Endothelial cell of umbilical vein (primary cell): Measurements from ENCODE around the gene FMN1. TPM values are rescaled to one million over a fixed set of nuclear protein-coding genes. Genes with fewer than 3 reads are reported as not detected.

Experiments
- BruUV-seq: library from RNA; stranded (reverse); fragments of 400-500 nt; replicated peaks from 2 replicates; lab custom pipeline; 2021; lab: Mats Ljungman, UMichigan
- CTCF ChIA-PET: fragments of 300-600, 350-600 bp; sonication (Branson Sonifier 250); formaldehyde crosslinking; loops from one replicate; lab custom pipeline; 2021; ENCODE audit warnings: antibody characterized with exemption, inconsistent platforms; lab: Charles Lee
- POLR2A ChIA-PET: fragments of 300-600, 350-600 bp; sonication (Branson Sonifier 250); formaldehyde crosslinking; loops from one replicate; lab custom pipeline; 2021; ENCODE audit warnings: antibody characterized with exemption, inconsistent platforms; lab: Charles Lee
- DNase-seq: peaks from one replicate; pipeline ENCODE4 v3.0.0-alpha.2; 2011; ENCODE audit warnings: low read depth, low spot score
- FAIRE-seq: peaks from 2 replicates; lab custom pipeline; 2011; peaks lifted over from hg19 to GRCh38; lab: Jason Lieb, UNC
- H2AFZ ChIP-seq: 2 replicates; pipeline ENCODE4 v1.6.0; 2012; ENCODE audit warnings: low read depth, low read length, control low read depth, inconsistent platforms
- H3K27ac ChIP-seq: 2 replicates; pipeline ENCODE4 v1.5.1; 2011; ENCODE audit warnings: low read depth, mild to moderate bottlenecking, control low read depth, low read length, moderate library complexity; ENCODE audit not compliant: insufficient read depth
- H3K27me3 ChIP-seq, 2 experiments: 2 replicates each; pipeline versions ENCODE4 v1.6.0 to v1.6.1; 2011; ENCODE audit warnings: low read length in 2 of 2, mixed read lengths in 1 of 2; ENCODE audit not compliant: control insufficient read depth in 2 of 2, insufficient read depth in 2 of 2
- H3K36me3 ChIP-seq, 2 experiments: 2 replicates in 1 of 2; 3 replicates in 1 of 2; pipeline ENCODE4 v1.5.1; 2011; ENCODE audit warnings: low read length in 2 of 2, mild to moderate bottlenecking in 1 of 2, moderate library complexity in 1 of 2; ENCODE audit not compliant: control insufficient read depth in 2 of 2, insufficient read depth in 2 of 2; ENCODE audit errors: extremely low read depth in 1 of 2
- H3K4me1 ChIP-seq: 3 replicates; pipeline ENCODE4 v1.5.1; 2011; ENCODE audit warnings: mild to moderate bottlenecking, low read length; ENCODE audit not compliant: control insufficient read depth, insufficient read depth; ENCODE audit errors: extremely low read depth
- H3K4me2 ChIP-seq: 2 replicates; pipeline ENCODE4 v1.6.1; 2011; ENCODE audit warnings: low read length, control low read depth, mixed read lengths; ENCODE audit not compliant: insufficient read depth
- H3K4me3 ChIP-seq, 3 experiments: fragments of 200-600 bp in 1 of 3; sonication (generic), shearing (Covaris generic) in 1 of 3; replicated peaks in 1 of 3; 2 replicates each; pipeline ENCODE4 v1.5.1; 2011 to 2016; ENCODE audit warnings: control low read depth in 3 of 3, low read length in 3 of 3, mild to moderate bottlenecking in 2 of 3, inconsistent platforms in 1 of 3, low read depth in 1 of 3, moderate library complexity in 1 of 3; ENCODE audit not compliant: insufficient read depth in 1 of 3
- H3K79me2 ChIP-seq: 2 replicates; pipeline ENCODE4 v1.6.0; 2012; ENCODE audit warnings: low read length, inconsistent platforms; ENCODE audit not compliant: control insufficient read depth, insufficient read depth
- H3K9ac ChIP-seq: replicated peaks from 2 replicates; pipeline ENCODE3; 2011; ENCODE audit warnings: low read length, control low read depth; ENCODE audit not compliant: insufficient read depth; ENCODE audit errors: extremely low read depth
- H3K9me1 ChIP-seq: replicated peaks from 3 replicates; pipeline ENCODE4 v1.6.0; 2011; ENCODE audit warnings: mild to moderate bottlenecking, low read length; ENCODE audit not compliant: control insufficient read depth, insufficient read depth; ENCODE audit errors: extremely low read depth
- H3K9me3 ChIP-seq: replicated peaks from 2 replicates; pipeline ENCODE4 v1.5.1; 2012; ENCODE audit warnings: low read length, inconsistent platforms; ENCODE audit not compliant: control insufficient read depth, insufficient read depth
- H4K20me1 ChIP-seq: replicated peaks from 2 replicates; pipeline ENCODE3; 2011; ENCODE audit warnings: mild to moderate bottlenecking, low read length; ENCODE audit not compliant: control insufficient read depth, insufficient read depth; ENCODE audit errors: extremely low read depth
- CTCF ChIP-seq, 2 donors: IDR thresholded peaks; 1 replicate in 1 of 2; 2 replicates in 1 of 2; pipeline ENCODE4 v1.5.1; 2011; ENCODE audit warnings: low read length in 2 of 2, mild to moderate bottlenecking in 2 of 2, moderate library complexity in 2 of 2, control low read depth in 1 of 2, inconsistent platforms in 1 of 2, low read depth in 1 of 2; ENCODE audit not compliant: insufficient read depth in 1 of 2; ENCODE audit errors: extremely low read depth in 1 of 2
- EZH2 ChIP-seq: IDR thresholded peaks from 2 replicates; pipeline ENCODE4 v1.6.1; 2012; ENCODE audit warnings: borderline replicate concordance, low read depth, mild to moderate bottlenecking, moderate library complexity, low read length, inconsistent platforms; ENCODE audit not compliant: severe bottlenecking
- FOS ChIP-seq: IDR thresholded peaks from 2 replicates; pipeline ENCODE4 v1.6.1; 2011; ENCODE audit warnings: mild to moderate bottlenecking, low read length, moderate library complexity, borderline replicate concordance; ENCODE audit not compliant: insufficient read depth
- GATA2 ChIP-seq: IDR thresholded peaks from 2 replicates; pipeline ENCODE4 v1.7.0; 2011; ENCODE audit warnings: low read depth, mild to moderate bottlenecking, moderate library complexity, mixed read lengths, low read length; ENCODE audit not compliant: insufficient read length, insufficient read depth
- JUN ChIP-seq: IDR thresholded peaks from 2 replicates; pipeline ENCODE4 v1.6.1; 2011; ENCODE audit warnings: borderline replicate concordance, low read depth; ENCODE audit not compliant: insufficient read length, insufficient read depth
- MAX ChIP-seq: IDR thresholded peaks from 2 replicates; pipeline ENCODE4 v1.6.1; 2011; ENCODE audit not compliant: insufficient read depth, insufficient read length
- MYC ChIP-seq: IDR thresholded peaks from one replicate; pipeline ENCODE4 v1.6.1; 2011; ENCODE audit warnings: mild to moderate bottlenecking, low read depth, low read length
- POLR2A ChIP-seq: IDR thresholded peaks from 2 replicates; pipeline ENCODE4 v1.6.1; 2012; ENCODE audit warnings: low read depth, mild to moderate bottlenecking, control low read depth, low read length
- POLR2AphosphoS5 ChIP-seq: IDR thresholded peaks from 2 replicates; pipeline ENCODE4 v1.6.1; 2012; ENCODE audit warnings: low read depth, mild to moderate bottlenecking, control low read depth, low read length, moderate library complexity; ENCODE audit not compliant: insufficient read depth
- dilution Hi-C: fragments of 300-500 bp; cut with MboI; formaldehyde crosslinking; loops from one replicate; pipeline ENCODE4 v1.15.0; 2019; ENCODE audit warnings: low sequenced_read_pairs; ENCODE audit not compliant: extremely low pct_ligation_motif_present
- intact Hi-C: fragments of 100-400 bp; cut with micrococcal nuclease; formaldehyde crosslinking; loops from one replicate; pipeline ENCODE4 v1.10.0; 2022
- polyA plus RNA-seq, 4 experiments: library from polyadenylated mRNA; depleted of rRNA in 3 of 4; stranded (reverse) in 3 of 4; unstranded in 1 of 4; fragments of >200 nt; gene quantifications; 2 replicates each; pipeline versions ENCODE4 v1.2.1 to v1.2.3, GENCODE V29; 2011 to 2012; ENCODE audit warnings: missing spikeins in 1 of 4
- total RNA-seq: library from RNA; stranded (reverse); gene quantifications from 2 replicates; pipeline ENCODE4 v1.2.3, GENCODE V29; 2021

Gene FMN1
- total and polyA plus RNA-seq, 2 donors (not counting 3 experiments of a cell fraction or from before 2014, with no cell fraction given), result 0.01 to 0.29 TPM

DNA sequence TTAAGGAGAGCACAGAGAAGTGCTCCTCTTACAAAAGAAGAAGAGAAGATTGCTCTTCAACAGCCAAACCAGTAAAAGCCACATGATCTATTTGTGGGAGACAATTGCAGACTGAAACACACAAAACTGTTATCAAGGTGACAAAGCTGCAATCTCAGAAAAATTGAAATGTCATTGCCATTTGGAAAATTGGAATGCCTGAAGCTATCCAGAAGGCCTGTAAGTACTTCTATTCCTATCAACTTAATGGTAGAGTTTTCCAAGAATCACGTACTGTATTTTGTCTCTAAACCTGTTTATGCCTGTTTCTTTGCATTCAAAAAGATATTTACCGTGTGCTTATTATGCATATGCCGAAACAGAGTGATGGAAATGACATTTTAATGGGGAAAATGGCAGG, 272.0 kb downstream of the FMN1 start:
- no peaks in the 10 kb centered on the region for H3K9me1 ChIP-seq
- no peak overlapping the region for H3K27ac ChIP-seq
- H3K4me2 ChIP-seq, result no peak overlapping the region
- TF ChIP-seq JUN, result no peak
- dilution Hi-C loops (no loop called here), intact Hi-C loops (no loop called here)
- no peak for FAIRE-seq
- H3K9ac ChIP-seq, result no peak overlapping the region
- ChIA-PET POLR2A (no interaction called here), CTCF (interaction anchor here (3.4 kb wide), 1 partner anchor 14 kb away, joined by 20 read pairs; no protein-coding TSS in a partner anchor)
- no TSS peak for BruUV-seq
- no peak overlapping the region for H3K4me3 ChIP-seq
- no peaks in the 10 kb centered on the region for H3K36me3 ChIP-seq
- H4K20me1 ChIP-seq, result no peaks in the 10 kb centered on the region
- H3K27me3 ChIP-seq, result peaks cover 0 to 9% of the 10 kb centered on the region in 2 experiments
- no peak for DNase-seq
- H3K9me3 ChIP-seq, result no peaks in the 10 kb centered on the region
- no peak overlapping the region for H2AFZ ChIP-seq
- no peaks in the 10 kb centered on the region for H3K4me1 ChIP-seq
- no peaks in the 10 kb centered on the region for H3K79me2 ChIP-seq

GRCh38 chr15:32919749-32920414, 274.6 kb downstream of the FMN1 start:
- Histone ChIP-seq H3K27ac (no peak overlapping the region), H3K9me1 (no peaks in the 10 kb centered on the region), H3K36me3 (no peaks in the 10 kb centered on the region), H2AFZ (no peak overlapping the region), H3K4me1 (no peaks in the 10 kb centered on the region), H3K9me3 (no peaks in the 10 kb centered on the region), H3K27me3 (peaks cover 2 to 12% of the 10 kb centered on the region in 2 experiments), H3K4me3 (no peak overlapping the region), H4K20me1 (no peaks in the 10 kb centered on the region), H3K4me2 (no peak overlapping the region), H3K79me2 (no peaks in the 10 kb centered on the region), H3K9ac (no peak overlapping the region)
- dilution Hi-C loops, result no loop called here
- POLR2A ChIA-PET, result no interaction called here
- FAIRE-seq, result no peak
- TF ChIP-seq POLR2A (no peak), GATA2 (no peak), CTCF (IDR thresholded peaks at IDR 0.05; ENCODE audit: extremely low read depth in 1 of 2, insufficient read depth in 1 of 2, low read depth in 1 of 2, low read length in 2 of 2) (no peak), POLR2AphosphoS5 (no peak), FOS (no peak), JUN (no peak), EZH2 (no peak), MAX (no peak), MYC (no peak)
- CTCF ChIA-PET, result interaction anchor here (1.4 to 3.4 kb wide), 2 partner anchors 16 to 257 kb away, joined by 3 to 20 read pairs; no protein-coding TSS in a partner anchor
- BruUV-seq, result no TSS peak
- intact Hi-C loops, result no loop called here
- no peak for DNase-seq
